Calu3 (cell line): ENCODE results near the gene HDHD5. TPM values are rescaled to one million over a fixed set of nuclear protein-coding genes. Genes with fewer than 3 reads are reported as not detected.

Experiments
- BruUV-seq: library from RNA; stranded (reverse); fragments of 400-500 nt; replicated peaks from 2 replicates; lab custom pipeline; 2021; lab: Mats Ljungman, UMichigan
- CTCF ChIA-PET: fragments of 300-600 bp; sonication (Branson Sonifier 250); formaldehyde crosslinking; loops from one replicate; lab custom pipeline; 2022; ENCODE audit warnings: antibody characterized with exemption; lab: Charles Lee
- DNase-seq: peaks from one replicate; pipeline ENCODE4 v3.0.0; 2022
- H3K27ac Mint-ChIP-seq: one replicate; pipeline ENCODE4 v1.8.0; 2022; ENCODE audit warnings: mixed read lengths; ENCODE audit not compliant: unreplicated experiment
- H3K27me3 Mint-ChIP-seq: one replicate; pipeline ENCODE4 v1.8.0; 2022; ENCODE audit warnings: mixed read lengths; ENCODE audit not compliant: unreplicated experiment
- H3K36me3 Mint-ChIP-seq: one replicate; pipeline ENCODE4 v1.8.0; 2022; ENCODE audit warnings: mild to moderate bottlenecking, moderate library complexity, mixed read lengths; ENCODE audit not compliant: insufficient read depth, unreplicated experiment
- H3K4me1 Mint-ChIP-seq: one replicate; pipeline ENCODE4 v1.8.0; 2022; ENCODE audit warnings: mild to moderate bottlenecking, low read depth, mixed read lengths; ENCODE audit not compliant: unreplicated experiment
- H3K4me3 Mint-ChIP-seq: one replicate; pipeline ENCODE4 v1.8.0; 2022; ENCODE audit warnings: mild to moderate bottlenecking, low read depth, moderate library complexity, mixed read lengths; ENCODE audit not compliant: unreplicated experiment
- H3K9me3 Mint-ChIP-seq: one replicate; pipeline ENCODE4 v1.8.0; 2022; ENCODE audit warnings: low read depth, mixed read lengths; ENCODE audit not compliant: unreplicated experiment
- intact Hi-C: fragments of 100-400 bp; cut with micrococcal nuclease; formaldehyde crosslinking; loops from one replicate; pipeline ENCODE4 v1.10.0; 2022; ENCODE audit not compliant: unreplicated experiment
- total RNA-seq: library from RNA; stranded (reverse); gene quantifications from 2 replicates; pipeline ENCODE4 v1.2.3, GENCODE V29; 2022
- TF ChIP-seq, protein P1 (sequence below): fragments of 200-600 bp; IDR thresholded peaks from one replicate; pipeline ENCODE4 v1.8.0; 2022; ENCODE audit warnings: antibody characterized with exemption; ENCODE audit not compliant: unreplicated experiment

The HDHD5 gene
- total RNA-seq, 1 experiment from 2014 or later: 44.4 TPM

DNA sequence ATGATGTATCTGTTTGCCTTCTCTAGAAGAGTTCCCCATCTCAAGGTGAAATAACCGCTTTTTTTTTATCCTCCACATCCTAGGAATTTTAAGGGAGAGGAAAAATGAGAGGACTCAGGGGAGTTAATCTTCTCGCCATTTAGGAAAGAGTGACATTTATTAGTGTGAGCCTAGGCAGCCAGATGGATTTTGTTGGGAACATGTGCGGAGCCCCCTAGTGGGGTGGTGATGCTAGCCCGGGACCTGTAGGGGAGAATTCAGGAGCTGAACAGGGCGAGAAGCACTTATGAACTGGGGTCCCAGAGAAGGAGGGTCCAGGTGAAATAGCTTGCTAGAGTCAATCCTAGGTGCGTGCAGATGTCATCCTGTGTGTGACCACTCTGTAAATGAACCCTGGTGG is 63.5 kb downstream of the HDHD5 start:
- no TSS peak for BruUV-seq
- CTCF ChIA-PET: no interaction called here
- DNase-seq: no peak
- Mint-ChIP-seq H3K9me3 (no peaks in the 10 kb centered on the region), H3K4me3 (no peak overlapping the region), H3K27ac (no peak overlapping the region), H3K27me3 (no peaks in the 10 kb centered on the region), H3K36me3 (no peaks in the 10 kb centered on the region), H3K4me1 (no peaks in the 10 kb centered on the region)
- intact Hi-C loops: no loop called here
- TF ChIP-seq, protein P1, sequence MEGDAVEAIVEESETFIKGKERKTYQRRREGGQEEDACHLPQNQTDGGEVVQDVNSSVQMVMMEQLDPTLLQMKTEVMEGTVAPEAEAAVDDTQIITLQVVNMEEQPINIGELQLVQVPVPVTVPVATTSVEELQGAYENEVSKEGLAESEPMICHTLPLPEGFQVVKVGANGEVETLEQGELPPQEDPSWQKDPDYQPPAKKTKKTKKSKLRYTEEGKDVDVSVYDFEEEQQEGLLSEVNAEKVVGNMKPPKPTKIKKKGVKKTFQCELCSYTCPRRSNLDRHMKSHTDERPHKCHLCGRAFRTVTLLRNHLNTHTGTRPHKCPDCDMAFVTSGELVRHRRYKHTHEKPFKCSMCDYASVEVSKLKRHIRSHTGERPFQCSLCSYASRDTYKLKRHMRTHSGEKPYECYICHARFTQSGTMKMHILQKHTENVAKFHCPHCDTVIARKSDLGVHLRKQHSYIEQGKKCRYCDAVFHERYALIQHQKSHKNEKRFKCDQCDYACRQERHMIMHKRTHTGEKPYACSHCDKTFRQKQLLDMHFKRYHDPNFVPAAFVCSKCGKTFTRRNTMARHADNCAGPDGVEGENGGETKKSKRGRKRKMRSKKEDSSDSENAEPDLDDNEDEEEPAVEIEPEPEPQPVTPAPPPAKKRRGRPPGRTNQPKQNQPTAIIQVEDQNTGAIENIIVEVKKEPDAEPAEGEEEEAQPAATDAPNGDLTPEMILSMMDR: no peak

DNA sequence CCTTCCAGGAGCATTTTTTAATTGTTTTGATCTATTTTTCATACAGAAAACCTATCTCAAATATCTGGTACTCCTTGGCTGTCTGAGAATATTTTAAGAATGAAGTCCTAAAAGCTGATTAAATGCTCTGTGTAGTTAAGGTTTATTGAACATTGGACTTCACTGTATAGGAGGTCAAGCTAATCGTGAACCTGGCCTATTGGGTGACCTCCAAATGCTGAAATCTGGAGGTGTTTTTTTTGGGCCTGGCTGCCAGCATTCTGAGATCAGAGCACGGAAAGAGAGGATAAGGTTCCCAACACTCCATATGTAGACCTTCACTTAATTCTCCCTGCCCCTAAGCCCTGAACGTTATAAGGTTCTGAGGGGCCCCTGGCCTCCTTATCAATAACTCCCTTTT is 66.0 kb downstream of the HDHD5 start:
- intact Hi-C loops: no loop called here
- BruUV-seq: no TSS peak
- no peak overlapping the region for H3K27ac Mint-ChIP-seq
- no peaks in the 10 kb centered on the region for H3K4me1 Mint-ChIP-seq
- CTCF ChIA-PET: no interaction called here
- no peaks in the 10 kb centered on the region for H3K36me3 Mint-ChIP-seq
- H3K27me3 Mint-ChIP-seq: no peaks in the 10 kb centered on the region
- DNase-seq: no peak
- TF ChIP-seq, protein P1: no peak
- no peaks in the 10 kb centered on the region for H3K9me3 Mint-ChIP-seq
- no peak overlapping the region for H3K4me3 Mint-ChIP-seq

DNA sequence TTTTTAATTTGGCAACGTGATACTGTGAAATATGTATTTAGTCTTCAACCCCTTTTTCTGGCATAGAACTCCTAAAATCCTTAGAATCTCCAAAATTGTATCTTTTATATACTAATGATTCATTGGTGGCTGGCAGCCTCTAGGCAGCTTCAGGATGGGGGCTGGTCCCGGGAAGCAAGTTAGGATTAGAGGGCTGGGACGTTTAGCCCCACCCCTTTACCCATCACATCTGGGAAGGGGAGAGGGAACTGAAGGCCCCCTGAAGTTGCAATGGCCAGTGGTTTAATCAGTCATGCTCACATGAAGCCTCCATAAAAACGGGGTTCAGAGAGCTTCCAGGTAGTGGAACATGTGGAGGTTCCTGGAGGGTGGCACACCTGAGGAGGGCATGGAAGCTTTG is 67.2 kb downstream of the HDHD5 start:
- CTCF ChIA-PET: no interaction called here
- intact Hi-C loops: no loop called here
- H3K4me3 Mint-ChIP-seq: no peak overlapping the region

DNA sequence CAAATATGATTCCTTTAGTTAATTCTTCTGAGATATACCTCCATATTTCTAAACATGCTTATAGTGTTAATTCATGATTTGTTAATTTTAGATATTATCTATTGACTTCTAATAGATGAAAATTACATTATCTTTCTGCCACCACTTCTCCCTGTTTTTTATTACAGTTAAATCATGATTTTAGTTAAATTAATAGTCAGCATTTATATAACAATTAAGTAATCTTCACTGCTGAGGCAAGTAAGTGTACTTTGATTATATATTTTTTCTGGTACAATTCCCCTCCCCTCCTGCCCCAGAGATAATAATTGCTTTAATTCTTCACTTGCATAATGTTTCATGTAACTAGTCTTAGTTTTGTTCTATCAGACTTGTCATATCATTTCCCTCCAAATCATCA is 68.5 kb downstream of the HDHD5 start:
- no peaks in the 10 kb centered on the region for H3K27me3 Mint-ChIP-seq
- no peaks in the 10 kb centered on the region for H3K9me3 Mint-ChIP-seq
- H3K4me3 Mint-ChIP-seq: no peak overlapping the region
- H3K4me1 Mint-ChIP-seq: no peaks in the 10 kb centered on the region
- TF ChIP-seq, protein P1: no peak
- CTCF ChIA-PET: no interaction called here
- intact Hi-C loops: no loop called here
- BruUV-seq: no TSS peak
- H3K27ac Mint-ChIP-seq: no peak overlapping the region
- H3K36me3 Mint-ChIP-seq: peaks cover 6% of the 10 kb centered on the region
- no peak for DNase-seq

More for the DNA sequence above, 67.2 kb downstream of the HDHD5 start:
- Mint-ChIP-seq H3K36me3 (no peaks in the 10 kb centered on the region), H3K27ac (no peak overlapping the region), H3K27me3 (no peaks in the 10 kb centered on the region), H3K9me3 (no peaks in the 10 kb centered on the region), H3K4me1 (no peaks in the 10 kb centered on the region)
- no TSS peak for BruUV-seq
- no peak for DNase-seq
- TF ChIP-seq, protein P1: no peak

Other genes starting within 250 kb of the HDHD5 start
- not detected in 2 replicates for gene GAB4, start 151.1 kb downstream of the HDHD5 start, total RNA-seq
- gene IL17RA, start 74.3 kb downstream of the HDHD5 start, total RNA-seq: 14.1 and 18.0 TPM in 2 replicates
- gene TMEM121B, start 37.9 kb downstream of the HDHD5 start, total RNA-seq: 0.21 and 0.42 TPM in 2 replicates
- not detected in 2 replicates for gene ADA2, start 60.2 kb upstream of the HDHD5 start, total RNA-seq
- 0.09 and 0.15 TPM in 2 replicates for gene CECR2, start 210.2 kb upstream of the HDHD5 start, total RNA-seq